B cell (primary cell): Measurements from ENCODE around the gene RPL39L. TPM values are rescaled to one million over a fixed set of nuclear protein-coding genes. Genes with fewer than 3 reads are reported as not detected.

Source experiments
- ATAC-seq: fragments of 200-7000 bp; cut with Tn5 transposase; one replicate; pipeline ENCODE4 v1.10.0; 2021; ENCODE audit warnings: low read depth, mild to moderate bottlenecking, moderate number of reproducible peaks, moderate library complexity
- CTCF ChIA-PET: fragments of 350-600 bp; sonication (Branson Sonifier 250); formaldehyde crosslinking; loops from one replicate; lab custom pipeline; 2021; ENCODE audit warnings: antibody characterized with exemption, inconsistent platforms; lab: Charles Lee
- POLR2A ChIA-PET: fragments of 350-600 bp; sonication (Branson Sonifier 250); formaldehyde crosslinking; loops from one replicate; lab custom pipeline; 2021; ENCODE audit warnings: antibody characterized with exemption; lab: Charles Lee
- DNase-seq: peaks from one replicate; pipeline ENCODE4 v3.0.0; 2013
- H2AFZ ChIP-seq: 2 replicates; pipeline ENCODE4 v1.6.1; 2012; ENCODE audit warnings: mild to moderate bottlenecking, low read depth, low read length; ENCODE audit not compliant: insufficient read depth, poor library complexity, severe bottlenecking
- H3K27ac ChIP-seq, 2 donors: 1 replicate in 1 of 2; 2 replicates in 1 of 2; pipeline ENCODE4 v1.5.1; 2012 to 2013; ENCODE audit warnings: low read length in 2 of 2, mild to moderate bottlenecking in 2 of 2, moderate library complexity in 1 of 2
- H3K27me3 ChIP-seq, 4 experiments: fragments of 200-600 bp in 1 of 4; sonication (generic) in 1 of 4; replicated peaks in 1 of 4; 1 replicate in 2 of 4; 2 replicates in 2 of 4; pipeline versions ENCODE4 v1.6.1 to v1.7.0; 2013 to 2016; ENCODE audit warnings: low read length in 3 of 4, mild to moderate bottlenecking in 2 of 4, mixed read lengths in 1 of 4, moderate library complexity in 1 of 4; ENCODE audit not compliant: insufficient read depth in 4 of 4, control insufficient read depth in 3 of 4; ENCODE audit errors: control extremely low read depth in 1 of 4
- H3K36me3 ChIP-seq, 2 experiments: replicated peaks in 1 of 2; 1 replicate in 1 of 2; 2 replicates in 1 of 2; pipeline versions ENCODE4 v1.6.1 to v1.7.1; 2013; ENCODE audit warnings: low read length in 1 of 2; ENCODE audit not compliant: insufficient read depth in 2 of 2, control insufficient read depth in 1 of 2; ENCODE audit errors: control extremely low read depth in 1 of 2, extremely low read depth in 1 of 2
- H3K4me1 ChIP-seq, 2 donors: fragments of 200-600 bp in 1 of 2; sonication (generic) in 1 of 2; 1 replicate in 1 of 2; 2 replicates in 1 of 2; pipeline versions ENCODE4 v1.5.1 to v1.6.1; 2013 to 2017; ENCODE audit warnings: low read length in 2 of 2; ENCODE audit not compliant: control insufficient read depth in 2 of 2, insufficient read depth in 2 of 2
- H3K4me2 ChIP-seq: replicated peaks from 2 replicates; pipeline ENCODE3; 2012; ENCODE audit warnings: mild to moderate bottlenecking, low read depth, low read length; ENCODE audit not compliant: poor library complexity, severe bottlenecking
- H3K4me3 ChIP-seq, 5 experiments: fragments of 200-600 bp in 1 of 5; sonication (generic) in 1 of 5; 1 replicate in 3 of 5; 2 replicates in 2 of 5; pipeline versions ENCODE4 v1.5.1 to v1.7.0; 2011 to 2016; ENCODE audit warnings: low read length in 4 of 5, mild to moderate bottlenecking in 4 of 5, low read depth in 2 of 5, control low read depth in 1 of 5, moderate library complexity in 1 of 5; ENCODE audit not compliant: insufficient read depth in 1 of 5; ENCODE audit errors: control extremely low read depth in 1 of 5, extremely low read depth in 1 of 5
- H3K79me2 ChIP-seq: fragments of 200-600 bp; sonication (generic); one replicate; pipeline ENCODE4 v1.6.0; 2016; ENCODE audit warnings: low read length; ENCODE audit not compliant: control insufficient read depth, insufficient read depth
- H3K9ac ChIP-seq: fragments of 200-600 bp; sonication (generic); 2 replicates; pipeline ENCODE4 v1.6.1; 2017; ENCODE audit warnings: mild to moderate bottlenecking, low read length, moderate library complexity
- H3K9me3 ChIP-seq, 3 donors: one replicate each; pipeline versions ENCODE4 v1.6.1 to v1.7.1; 2013; ENCODE audit warnings: low read length in 2 of 3; ENCODE audit not compliant: control insufficient read depth in 2 of 3, insufficient read depth in 1 of 3; ENCODE audit errors: control extremely low read depth in 1 of 3
- H4K20me1 ChIP-seq: 2 replicates; pipeline ENCODE4 v1.6.0; 2012; ENCODE audit warnings: mild to moderate bottlenecking, low read length; ENCODE audit not compliant: insufficient read depth, control insufficient read depth, poor library complexity, severe bottlenecking
- H3K27ac Mint-ChIP-seq: one replicate; pipeline ENCODE4 v1.8.0; 2021; ENCODE audit warnings: mixed read lengths
- H3K27me3 Mint-ChIP-seq: one replicate; pipeline ENCODE4 v1.8.0; 2021; ENCODE audit warnings: mixed read lengths
- H3K4me1 Mint-ChIP-seq: one replicate; pipeline ENCODE4 v1.8.0; 2021; ENCODE audit warnings: mixed read lengths
- H3K4me3 Mint-ChIP-seq: one replicate; pipeline ENCODE4 v1.8.0; 2021; ENCODE audit warnings: mixed read lengths
- H3K9me3 Mint-ChIP-seq: one replicate; pipeline ENCODE4 v1.8.0; 2022; ENCODE audit warnings: mixed read lengths; ENCODE audit not compliant: insufficient read depth
- EZH2 ChIP-seq: IDR thresholded peaks from 2 replicates; pipeline ENCODE4 v1.6.1; 2012; ENCODE audit warnings: borderline replicate concordance, low read depth, mild to moderate bottlenecking, moderate library complexity, low read length; ENCODE audit not compliant: insufficient read depth, poor library complexity, severe bottlenecking
- WGBS: methylation state at CpG from one replicate; pipeline ENCODE4 v1.1.5; 2013; ENCODE audit warnings: missing lambda C conversion rate; ENCODE audit not compliant: insufficient coverage; 5-methylcytosine and 5-hydroxymethylcytosine counted together
- intact Hi-C: fragments of 100-400 bp; cut with micrococcal nuclease; formaldehyde crosslinking; loops from one replicate; pipeline ENCODE4 v1.10.0; 2022
- polyA plus RNA-seq: library from polyadenylated mRNA; depleted of rRNA; stranded (reverse); fragments of >200 nt; gene quantifications from 2 replicates; pipeline ENCODE4 v1.2.3, GENCODE V29; 2012
- total RNA-seq, 2 donors: library from RNA; stranded (reverse); fragments of 120-200 nt in 1 of 2; gene quantifications; 1 replicate in 1 of 2; 2 replicates in 1 of 2; pipeline versions ENCODE4 v1.2.3 to v1.2.4, GENCODE V29; 2013 to 2022
- TF ChIP-seq, protein P1 (sequence below): fragments of 200-600 bp; IDR thresholded peaks from one replicate; pipeline ENCODE4 v1.8.0; 2022; ENCODE audit warnings: antibody characterized with exemption, mild to moderate bottlenecking

Gene RPL39L
- total and polyA plus RNA-seq, 2 donors (not counting 1 experiment from before 2014, with no cell fraction given): 3.1 to 4.5 TPM

DNA sequence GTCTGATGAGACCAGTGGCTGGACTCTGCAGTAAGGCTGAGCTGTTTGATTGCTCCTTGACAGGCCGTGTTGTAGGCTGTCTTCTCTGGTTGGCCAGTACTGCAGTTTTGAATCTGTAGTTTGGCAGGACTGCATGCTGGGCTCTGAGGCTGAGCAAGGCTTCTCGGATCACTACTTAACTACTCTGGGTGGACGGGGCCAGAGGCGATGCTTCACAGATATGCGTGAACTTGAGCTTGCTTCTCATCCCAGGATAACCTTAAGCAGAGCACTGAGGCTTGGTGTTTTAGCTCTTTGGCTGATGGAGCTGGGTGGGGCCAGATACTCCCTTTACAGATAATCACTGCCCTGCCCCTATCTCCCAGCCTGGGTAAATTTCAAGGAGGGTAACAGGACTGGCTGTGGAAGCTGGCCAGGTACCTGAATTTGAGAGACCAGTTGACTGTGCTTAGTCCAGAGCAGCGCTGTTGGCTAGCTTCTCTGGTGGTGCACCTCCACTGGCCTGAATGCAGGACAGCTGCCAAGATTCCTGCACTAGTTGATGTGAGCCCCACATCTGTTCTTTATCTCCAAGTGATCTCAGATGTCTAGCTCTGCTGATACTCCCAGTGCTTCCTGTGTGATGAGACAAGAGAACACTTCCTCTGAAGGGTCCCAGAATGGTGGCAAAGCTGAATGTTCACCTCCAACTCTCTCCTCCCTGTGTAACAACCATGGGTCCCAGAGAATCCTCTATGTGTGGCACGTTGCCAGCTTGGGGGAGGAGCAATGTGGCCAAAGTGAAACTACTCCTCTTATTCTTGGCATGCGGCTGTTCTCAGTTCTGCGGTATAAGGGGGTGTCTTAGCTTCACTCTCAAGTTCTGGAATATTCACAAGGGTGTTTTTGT lies 37.9 kb downstream of the RPL39L start:
- Histone ChIP-seq H4K20me1 (no peaks in the 10 kb centered on the region), H3K27me3 (no peaks in the 10 kb centered on the region), H3K79me2 (no peaks in the 10 kb centered on the region), H2AFZ (peak overlapping the region; percentile 68), H3K27ac (peak overlapping the region in 1 of 2 donors; percentile 14), H3K4me2 (peak overlapping the region; percentile 58), H3K4me3 (peak overlapping the region in 4 of 5 experiments; percentile 3 to 46 (median 24)), H3K36me3 (no peaks in the 10 kb centered on the region), H3K4me1 (peaks cover 10 to 11% of the 10 kb centered on the region in 2 donors), H3K9ac (peak overlapping the region; percentile 40), H3K9me3 (peaks cover 0 to 3% (median 0%) of the 10 kb centered on the region in 3 donors)
- Mint-ChIP-seq H3K4me3 (peak overlapping the region; percentile 74), H3K4me1 (peaks cover 30% of the 10 kb centered on the region), H3K9me3 (peaks cover 1% of the 10 kb centered on the region), H3K27ac (peak overlapping the region; percentile 26), H3K27me3 (no peaks in the 10 kb centered on the region)
- ChIA-PET POLR2A (interaction anchor here (1.4 kb wide), 1 partner anchor 318 kb away, joined by 3 read pairs; the partner anchor contains the start of gene EIF4A2), CTCF (interaction anchor here (0.7 to 6.1 kb wide), 9 partner anchors 12 to 486 kb away, joined by 3 to 56 read pairs (median 6); partner anchors contain the start of gene RPL39L)
- no peak for TF ChIP-seq EZH2
- TF ChIP-seq, protein P1, sequence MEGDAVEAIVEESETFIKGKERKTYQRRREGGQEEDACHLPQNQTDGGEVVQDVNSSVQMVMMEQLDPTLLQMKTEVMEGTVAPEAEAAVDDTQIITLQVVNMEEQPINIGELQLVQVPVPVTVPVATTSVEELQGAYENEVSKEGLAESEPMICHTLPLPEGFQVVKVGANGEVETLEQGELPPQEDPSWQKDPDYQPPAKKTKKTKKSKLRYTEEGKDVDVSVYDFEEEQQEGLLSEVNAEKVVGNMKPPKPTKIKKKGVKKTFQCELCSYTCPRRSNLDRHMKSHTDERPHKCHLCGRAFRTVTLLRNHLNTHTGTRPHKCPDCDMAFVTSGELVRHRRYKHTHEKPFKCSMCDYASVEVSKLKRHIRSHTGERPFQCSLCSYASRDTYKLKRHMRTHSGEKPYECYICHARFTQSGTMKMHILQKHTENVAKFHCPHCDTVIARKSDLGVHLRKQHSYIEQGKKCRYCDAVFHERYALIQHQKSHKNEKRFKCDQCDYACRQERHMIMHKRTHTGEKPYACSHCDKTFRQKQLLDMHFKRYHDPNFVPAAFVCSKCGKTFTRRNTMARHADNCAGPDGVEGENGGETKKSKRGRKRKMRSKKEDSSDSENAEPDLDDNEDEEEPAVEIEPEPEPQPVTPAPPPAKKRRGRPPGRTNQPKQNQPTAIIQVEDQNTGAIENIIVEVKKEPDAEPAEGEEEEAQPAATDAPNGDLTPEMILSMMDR: no peak
- intact Hi-C loops: loop anchor here (5.0 kb wide), 1 partner anchor 34 kb away; no protein-coding TSS in a partner anchor
- ATAC-seq: peak; percentile 45
- peak; percentile 51 for DNase-seq
- 84% methylated on average over 6 of the region's 9 CpGs for WGBS
